Testis (tissue), 3 donors: ENCODE results near the gene TRAF7. TPM values are rescaled to one million over a fixed set of nuclear protein-coding genes. Genes with fewer than 3 reads are reported as not detected.

Experiments
- DNase-seq: peaks from one replicate; pipeline ENCODE4 v3.0.0-alpha.2; 2019
- H3K27ac ChIP-seq, 2 donors: fragments of 200-600 bp; sonication (generic); one replicate each; pipeline ENCODE4 v1.5.1; 2019
- H3K27me3 ChIP-seq: fragments of 200-600 bp; sonication (generic); one replicate; pipeline ENCODE4 v1.5.1; 2019
- H3K36me3 ChIP-seq: fragments of 200-600 bp; sonication (generic); one replicate; pipeline ENCODE4 v1.5.1; 2017; ENCODE audit warnings: low read depth; ENCODE audit errors: missing control alignments
- H3K4me1 ChIP-seq: fragments of 200-600 bp; sonication (generic); one replicate; pipeline ENCODE4 v1.5.1; 2019
- H3K4me3 ChIP-seq, 2 donors: fragments of 200-600 bp; sonication (generic); one replicate each; pipeline ENCODE4 v1.5.1; 2017 to 2019
- H3K9me3 ChIP-seq: fragments of 200-600 bp; sonication (generic); one replicate; pipeline ENCODE4 v1.5.1; 2017
- CTCF ChIP-seq, 3 experiments: fragments of 450-650 bp in 2 of 3; fragments of 200-600 bp in 1 of 3; sonication (generic) in 1 of 3; IDR thresholded peaks; one replicate each; pipeline ENCODE4 v1.5.1; 2016 to 2019; ENCODE audit warnings: antibody characterized with exemption in 3 of 3, mild to moderate bottlenecking in 2 of 3, moderate library complexity in 1 of 3
- POLR2A ChIP-seq: fragments of 450-650 bp; IDR thresholded peaks from one replicate; pipeline ENCODE4 v1.6.1; 2017; ENCODE audit warnings: antibody characterized with exemption, mild to moderate bottlenecking, moderate library complexity
- WGBS, 2 donors: methylation state at CpG; one replicate each; pipeline ENCODE4 v1.1.5; 2018; 5-methylcytosine and 5-hydroxymethylcytosine counted together
- intact Hi-C: fragments of 100-400 bp; cut with DNase I; formaldehyde crosslinking; loops from one replicate; pipeline ENCODE4 v1.15.1; 2023; ENCODE audit warnings: low total_unique reads
- polyA plus RNA-seq: library from polyadenylated mRNA; stranded (reverse); fragments of 350-450 nt; fragmentation: Illumina TruSeq; extraction: RNeasy Lipid Tissue Mini Kit (QIAGEN cat#74804); gene quantifications from one replicate; pipeline ENCODE4 v1.2.3, GENCODE V29; 2014; ENCODE audit warnings: low read depth, low replicate concordance; ENCODE audit not compliant: insufficient read depth
- total RNA-seq, 2 donors: library from RNA; depleted of rRNA; stranded (reverse); fragments of >200 nt; gene quantifications; one replicate each; pipeline ENCODE4 v1.2.3, GENCODE V29; 2016

TRAF7 gene
- total and polyA plus RNA-seq, 3 donors from 2014 or later = 36.0 to 46.1 (median 44.6) TPM

GRCh38 chr16:2189252-2189893, 33.8 kb downstream of the TRAF7 start:
- intact Hi-C loops = no loop called here
- Histone ChIP-seq H3K27me3 (no peaks in the 10 kb centered on the region), H3K27ac (no peak overlapping the region), H3K9me3 (no peaks in the 10 kb centered on the region), H3K36me3 (no peaks in the 10 kb centered on the region), H3K4me3 (no peak overlapping the region), H3K4me1 (no peaks in the 10 kb centered on the region)
- WGBS, 2 donors = 94 to 96% methylated on average over 6 to 25 of the region's 25 CpGs
- TF ChIP-seq POLR2A (no peak), CTCF (IDR thresholded peaks at IDR 0.05) (no peak)
- DNase-seq = no peak

- H3K4me3 ChIP-seq = no peak overlapping the region
- no peak overlapping the region for H3K27ac ChIP-seq
- H3K9me3 ChIP-seq = no peaks in the 10 kb centered on the region
- no peak for DNase-seq
- no peaks in the 10 kb centered on the region for H3K36me3 ChIP-seq
- H3K4me1 ChIP-seq = peaks cover 2% of the 10 kb centered on the region
- no peak for TF ChIP-seq CTCF (IDR thresholded peaks at IDR 0.05)
- no peak for TF ChIP-seq POLR2A
- intact Hi-C loops = no loop called here
- H3K27me3 ChIP-seq = no peaks in the 10 kb centered on the region
- 64 to 90% methylated on average over 2 to 19 of the region's 24 CpGs for WGBS, 2 donors
Measured at GRCh38 chr16:2190002-2190658, 34.5 kb downstream of the TRAF7 start.

GRCh38 chr16:2190659-2191445, 35.3 kb downstream of the TRAF7 start:
- Histone ChIP-seq H3K4me1 (peaks cover 9% of the 10 kb centered on the region), H3K27ac (no peak overlapping the region), H3K36me3 (no peaks in the 10 kb centered on the region), H3K4me3 (no peak overlapping the region), H3K27me3 (no peaks in the 10 kb centered on the region), H3K9me3 (no peaks in the 10 kb centered on the region)
- intact Hi-C loops = no loop called here
- TF ChIP-seq CTCF (IDR thresholded peaks at IDR 0.05) (no peak), POLR2A (no peak)
- DNase-seq = no peak
- WGBS, 2 donors = 59 to 69% methylated on average over 7 to 24 of the region's 25 CpGs

GRCh38 chr16:2191446-2191706, 35.8 kb downstream of the TRAF7 start:
- TF ChIP-seq POLR2A (no peak), CTCF (IDR thresholded peaks at IDR 0.05) (no peak)
- H3K4me3 ChIP-seq = no peak overlapping the region
- H3K4me1 ChIP-seq = peaks cover 9% of the 10 kb centered on the region
- H3K27me3 ChIP-seq = no peaks in the 10 kb centered on the region
- no peak overlapping the region for H3K27ac ChIP-seq
- no peaks in the 10 kb centered on the region for H3K9me3 ChIP-seq
- WGBS, 2 donors = 86 to 90% methylated on average over 8 to 11 of the region's 11 CpGs
- intact Hi-C loops = no loop called here
- DNase-seq = no peak
- no peaks in the 10 kb centered on the region for H3K36me3 ChIP-seq
